ENCODE measurements around the gene SSC4D.
"Not testable (repeated sequence)": the region's sequence is repeated elsewhere in the genome, so short reads cannot be mapped to it uniquely, and the experiment has no call there.

Gene SSC4D

GRCh38 chr7:76417654-76418310, 8.3 kb upstream of the SSC4D start:
- not testable (repeated sequence) for ATAC-seq

GRCh38 chr7:76412249-76412648, 2.8 kb upstream of the SSC4D start:
- ATAC-seq: no peak

GRCh38 chr7:76411626-76412025, 2.1 kb upstream of the SSC4D start:
- no peak for ATAC-seq

- no peak for ATAC-seq
Observed at GRCh38 chr7:76408121-76408560, 1.4 kb downstream of the SSC4D start.

GRCh38 chr7:76407718-76408117, 1.8 kb downstream of the SSC4D start:
- no peak for ATAC-seq

GRCh38 chr7:76405738-76406137, 3.8 kb downstream of the SSC4D start:
- no peak for ATAC-seq

GRCh38 chr7:76403780-76404494, 5.6 kb downstream of the SSC4D start:
- ATAC-seq: no peak

GRCh38 chr7:76403097-76403496, 6.4 kb downstream of the SSC4D start:
- not testable (repeated sequence) for ATAC-seq

- ATAC-seq: no peak
Observed at GRCh38 chr7:76400248-76400647, 9.2 kb downstream of the SSC4D start.

GRCh38 chr7:76397409-76398183, 11.9 kb downstream of the SSC4D start:
- peak; percentile 36 to 46 for ATAC-seq

GRCh38 chr7:76396864-76397263, 12.6 kb downstream of the SSC4D start:
- no peak for ATAC-seq

- ATAC-seq: no peak
Observed at GRCh38 chr7:76395965-76396726, 13.4 kb downstream of the SSC4D start.

GRCh38 chr7:76395605-76395964, 13.9 kb downstream of the SSC4D start:
- not testable (repeated sequence) for ATAC-seq

- ATAC-seq: no peak
Observed at GRCh38 chr7:76394957-76395356, 14.5 kb downstream of the SSC4D start.

GRCh38 chr7:76393116-76394031, 16.1 kb downstream of the SSC4D start:
- peak; percentile 82 for ATAC-seq

- ATAC-seq: no peak
Observed at GRCh38 chr7:76392531-76393115, 16.9 kb downstream of the SSC4D start.

- no peak for ATAC-seq
Observed at GRCh38 chr7:76390092-76390491, 19.4 kb downstream of the SSC4D start.

GRCh38 chr7:76387789-76388188, 21.7 kb downstream of the SSC4D start:
- ATAC-seq: not testable (repeated sequence)

GRCh38 chr7:76386691-76387260, 22.7 kb downstream of the SSC4D start:
- no peak for ATAC-seq

GRCh38 chr7:76383089-76383944, 26.2 kb downstream of the SSC4D start:
- no peak for ATAC-seq
